WERI-Rb-1 (cell line): ENCODE measurements around the gene L1CAM.

Experiments
- DNase-seq: peaks from one replicate; pipeline ENCODE4 v3.0.0-alpha.2; 2020
- H3K27ac ChIP-seq: fragments of 250-450 bp; sonication (Bioruptor Pico); 2 replicates; pipeline ENCODE4 v1.5.1; 2020; ENCODE audit warnings: mild to moderate bottlenecking, moderate library complexity
- H3K27me3 ChIP-seq: fragments of 250-450 bp; sonication (Bioruptor Pico); 2 replicates; pipeline ENCODE4 v1.5.1; 2021; ENCODE audit warnings: mild to moderate bottlenecking, low read depth, moderate library complexity; ENCODE audit not compliant: insufficient read depth, severe bottlenecking
- H3K36me3 ChIP-seq: fragments of 250-450 bp; sonication (Bioruptor Pico); 2 replicates; pipeline ENCODE4 v1.5.1; 2020; ENCODE audit warnings: mild to moderate bottlenecking, moderate library complexity
- H3K4me3 ChIP-seq: 2 replicates; pipeline ENCODE4 v1.5.1; 2011; ENCODE audit warnings: low read depth, mild to moderate bottlenecking, control low read depth, low read length
- H3K9me3 ChIP-seq: fragments of 250-450 bp; sonication (Bioruptor Pico); 2 replicates; pipeline ENCODE4 v1.5.1; 2021; ENCODE audit warnings: mild to moderate bottlenecking, moderate library complexity; ENCODE audit not compliant: severe bottlenecking
- TF ChIP-seq, protein P1 (sequence below): IDR thresholded peaks from 2 replicates; pipeline ENCODE4 v1.5.1; 2011; ENCODE audit warnings: low read depth, mild to moderate bottlenecking, control low read depth, inconsistent platforms, low read length

L1CAM gene

DNA sequence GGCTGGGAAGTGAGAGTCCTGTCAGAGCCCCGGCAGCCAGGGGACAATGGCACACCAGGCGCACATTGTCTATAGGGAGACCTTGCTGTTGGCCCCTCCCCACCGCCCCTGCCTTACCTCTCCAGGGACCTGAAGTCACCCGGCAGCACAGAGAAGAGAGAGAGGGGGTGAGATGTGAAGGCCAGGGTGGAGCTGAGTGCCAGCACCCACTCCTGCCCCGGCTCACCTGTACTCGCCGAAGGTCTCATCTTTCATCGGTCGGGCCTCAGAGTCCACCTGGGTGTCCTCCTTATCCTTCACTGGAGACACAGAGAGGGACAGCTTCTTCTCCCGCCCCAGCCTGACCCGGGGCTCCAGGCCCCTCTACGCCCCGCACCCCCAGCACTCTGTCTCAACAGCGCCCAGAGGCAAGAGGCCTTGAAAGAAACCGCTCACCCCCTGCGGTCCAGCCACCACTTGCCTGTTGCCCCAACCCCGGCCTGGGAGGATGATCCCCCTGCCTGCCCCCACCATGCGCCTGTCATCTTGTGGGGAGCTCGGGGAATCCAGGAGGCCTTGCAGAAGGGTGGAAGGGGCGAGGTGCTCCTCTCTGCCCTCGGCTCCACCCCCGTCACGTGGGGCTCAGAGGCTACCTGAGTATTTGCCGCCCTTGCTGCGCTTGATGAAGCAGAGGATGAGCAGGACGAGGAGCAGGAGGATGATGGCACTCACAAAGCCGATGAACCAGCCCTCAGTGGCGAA, 22.6 kb downstream of the L1CAM start:
- H3K27me3 ChIP-seq = peaks cover 23% of the 10 kb centered on the region
- H3K27ac ChIP-seq = peak overlapping the region; percentile 59
- no peak overlapping the region for H3K4me3 ChIP-seq

DNA sequence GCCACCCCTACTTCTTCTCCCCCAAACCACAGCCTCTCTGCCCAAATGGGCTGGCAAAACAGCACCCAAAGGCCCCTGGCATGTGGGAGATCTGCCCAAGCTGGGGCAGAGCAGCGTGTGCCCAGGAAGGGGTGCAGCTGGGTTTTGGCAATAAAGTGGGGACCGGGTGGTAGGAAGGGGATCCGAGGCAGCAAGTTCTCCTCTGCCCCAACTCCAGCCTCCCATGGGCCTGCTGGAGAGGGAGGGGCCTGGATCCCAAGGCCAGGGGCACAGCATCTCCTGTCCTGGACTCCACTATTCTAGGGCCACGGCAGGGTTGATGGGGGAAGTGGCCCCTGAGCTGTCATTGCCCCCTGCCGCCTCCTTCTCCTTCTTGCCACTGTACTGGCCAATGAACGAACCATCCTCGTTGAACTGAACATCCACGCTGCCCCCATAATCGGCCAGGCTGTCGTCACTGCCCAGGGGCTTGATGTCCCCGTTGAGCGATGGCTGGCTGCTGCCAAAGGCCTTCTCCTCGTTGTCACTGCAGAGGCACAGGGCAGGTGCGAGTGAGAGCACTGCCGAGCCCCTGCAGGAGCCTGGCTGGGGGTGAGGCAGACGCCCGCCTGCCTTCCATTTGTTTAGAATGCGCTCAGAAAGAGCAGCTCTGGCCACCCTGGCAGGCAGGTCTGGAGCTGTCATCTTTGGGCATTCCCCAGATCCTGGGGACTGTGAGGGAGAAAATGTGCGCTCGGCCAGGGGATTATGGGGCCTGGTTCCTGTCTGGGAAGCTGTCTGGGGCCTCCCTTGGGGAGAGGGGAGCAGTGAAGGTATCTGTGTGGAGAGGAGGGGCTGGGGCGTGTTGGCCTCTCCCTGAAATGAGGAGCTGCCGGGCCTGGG, 23.4 kb downstream of the L1CAM start:
- Histone ChIP-seq H3K9me3 (peaks cover 4% of the 10 kb centered on the region), H3K36me3 (peaks cover 52% of the 10 kb centered on the region), H3K27me3 (peaks cover 21% of the 10 kb centered on the region), H3K27ac (peak overlapping the region; percentile 59), H3K4me3 (no peak overlapping the region)
- DNase-seq = peak; percentile 68
- TF ChIP-seq, protein P1, sequence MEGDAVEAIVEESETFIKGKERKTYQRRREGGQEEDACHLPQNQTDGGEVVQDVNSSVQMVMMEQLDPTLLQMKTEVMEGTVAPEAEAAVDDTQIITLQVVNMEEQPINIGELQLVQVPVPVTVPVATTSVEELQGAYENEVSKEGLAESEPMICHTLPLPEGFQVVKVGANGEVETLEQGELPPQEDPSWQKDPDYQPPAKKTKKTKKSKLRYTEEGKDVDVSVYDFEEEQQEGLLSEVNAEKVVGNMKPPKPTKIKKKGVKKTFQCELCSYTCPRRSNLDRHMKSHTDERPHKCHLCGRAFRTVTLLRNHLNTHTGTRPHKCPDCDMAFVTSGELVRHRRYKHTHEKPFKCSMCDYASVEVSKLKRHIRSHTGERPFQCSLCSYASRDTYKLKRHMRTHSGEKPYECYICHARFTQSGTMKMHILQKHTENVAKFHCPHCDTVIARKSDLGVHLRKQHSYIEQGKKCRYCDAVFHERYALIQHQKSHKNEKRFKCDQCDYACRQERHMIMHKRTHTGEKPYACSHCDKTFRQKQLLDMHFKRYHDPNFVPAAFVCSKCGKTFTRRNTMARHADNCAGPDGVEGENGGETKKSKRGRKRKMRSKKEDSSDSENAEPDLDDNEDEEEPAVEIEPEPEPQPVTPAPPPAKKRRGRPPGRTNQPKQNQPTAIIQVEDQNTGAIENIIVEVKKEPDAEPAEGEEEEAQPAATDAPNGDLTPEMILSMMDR = no peak

More for the DNA sequence above, 22.6 kb downstream of the L1CAM start:
- peaks cover 60% of the 10 kb centered on the region for H3K36me3 ChIP-seq
- peaks cover 4% of the 10 kb centered on the region for H3K9me3 ChIP-seq
- TF ChIP-seq, protein P1 = no peak
- DNase-seq = peak; percentile 23

DNA sequence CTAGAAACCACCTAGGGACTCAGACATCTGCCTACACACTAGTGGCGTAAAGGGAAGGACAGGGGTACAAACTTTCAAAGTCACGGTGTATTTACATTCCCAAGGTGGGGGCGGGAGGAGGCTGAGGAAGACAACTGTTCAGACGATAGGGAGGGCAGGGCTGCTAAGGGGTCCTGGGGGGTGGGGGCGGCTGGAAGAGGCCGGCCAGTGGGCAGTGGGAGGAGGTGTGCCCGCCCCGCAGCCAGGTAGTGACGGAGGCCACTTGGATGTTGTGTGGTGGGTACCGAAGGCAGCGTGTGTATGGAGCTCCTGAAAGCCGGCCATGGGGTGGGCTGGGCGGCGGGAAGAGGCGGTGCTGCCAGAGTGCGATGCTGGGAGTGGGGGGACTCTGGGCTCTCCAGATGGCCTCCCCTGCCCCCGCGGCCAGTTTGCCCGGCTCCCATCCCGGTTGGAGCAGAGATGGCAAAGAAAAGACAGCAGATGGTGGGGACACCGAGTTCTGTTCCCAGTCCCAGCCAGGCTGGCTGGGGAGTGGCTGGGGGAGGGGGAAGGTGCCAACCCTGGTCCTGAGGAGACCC, 24.2 kb downstream of the L1CAM start:
- peak; percentile 74 for DNase-seq
- Histone ChIP-seq H3K9me3 (peaks cover 4% of the 10 kb centered on the region), H3K27ac (peak overlapping the region; percentile 59), H3K27me3 (peaks cover 16% of the 10 kb centered on the region), H3K36me3 (peaks cover 44% of the 10 kb centered on the region), H3K4me3 (no peak overlapping the region)
- TF ChIP-seq, protein P1 = no peak

DNA sequence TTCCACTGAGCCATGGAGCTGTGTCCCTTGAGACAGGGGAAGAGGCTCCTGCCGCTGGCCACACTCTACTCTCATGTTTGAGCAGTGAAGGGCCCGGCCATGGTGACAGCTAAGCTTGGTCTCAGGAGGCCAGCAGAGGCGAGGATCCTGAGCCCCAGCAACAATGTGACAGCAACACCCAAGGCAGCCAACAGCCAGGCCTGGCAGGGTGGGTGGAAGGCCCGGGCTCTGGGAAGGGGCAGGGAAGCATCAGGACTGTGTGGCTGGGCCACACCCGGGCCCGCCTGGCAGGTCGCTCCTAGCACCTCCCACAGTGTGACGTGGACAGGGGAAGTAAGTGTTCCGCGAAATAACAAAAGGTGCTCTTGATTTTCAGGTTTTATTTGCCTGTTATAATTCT, 24.8 kb downstream of the L1CAM start:
- no peak for DNase-seq
- H3K9me3 ChIP-seq = peaks cover 4% of the 10 kb centered on the region
- H3K27me3 ChIP-seq = peaks cover 18% of the 10 kb centered on the region
- TF ChIP-seq, protein P1 = no peak
- H3K4me3 ChIP-seq = no peak overlapping the region
- peaks cover 39% of the 10 kb centered on the region for H3K36me3 ChIP-seq
- no peak overlapping the region; the same call in 1 of the 2 replicates for H3K27ac ChIP-seq

DNA sequence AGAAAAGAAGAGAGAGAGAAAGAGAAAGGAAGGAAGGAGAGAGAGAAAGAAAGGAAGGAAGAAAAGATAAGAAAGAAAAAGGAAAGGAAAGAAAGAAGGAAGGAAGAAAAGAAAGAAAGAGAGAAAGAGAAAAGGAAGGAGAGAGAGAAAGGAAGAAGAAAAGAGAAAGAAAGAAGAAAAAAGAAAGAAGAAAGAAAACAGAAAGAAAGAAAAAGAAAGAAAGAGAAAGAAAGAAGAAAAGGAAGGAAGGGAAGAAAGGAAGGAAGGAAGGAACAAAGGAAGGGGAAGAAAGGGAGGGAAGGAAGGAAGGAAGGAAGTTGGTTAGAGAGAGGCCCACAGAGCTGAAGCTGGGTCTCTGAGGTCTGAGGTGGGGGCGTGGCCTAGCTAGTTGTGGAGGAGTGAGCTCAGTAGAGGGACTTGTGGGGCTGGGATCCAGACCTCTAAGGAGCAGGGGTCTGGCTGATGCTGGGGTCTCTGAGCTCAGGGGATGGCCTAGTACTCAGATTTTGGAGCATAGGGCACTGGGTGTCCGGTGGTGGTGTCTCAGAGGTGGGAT, 28.5 kb downstream of the L1CAM start:
- Histone ChIP-seq H3K9me3 (peaks cover 3% of the 10 kb centered on the region), H3K27ac (no peak overlapping the region), H3K4me3 (no peak overlapping the region), H3K27me3 (peaks cover 17% of the 10 kb centered on the region), H3K36me3 (peaks cover 4% of the 10 kb centered on the region)
- DNase-seq = no peak
- TF ChIP-seq, protein P1 = no peak
